ENCODE results near the gene PMPCA. TPM values are rescaled to one million over a fixed set of nuclear protein-coding genes. Genes with fewer than 3 reads are reported as not detected.

Gene PMPCA
- total RNA-seq, 2 experiments from 2014 or later, result 108 to 112 TPM

- DNase-seq, result no peak
- CTCF ChIA-PET, result no interaction called here
- Mint-ChIP-seq H3K36me3 (peaks cover 3% of the 10 kb centered on the region), H3K4me1 (ENCODE audit: low read depth) (peaks cover 23% of the 10 kb centered on the region), H3K27me3 (no peaks in the 10 kb centered on the region), H3K9me3 (no peaks in the 10 kb centered on the region), H3K4me3 (no peak overlapping the region), H3K27ac (no peak overlapping the region)
- intact Hi-C loops (cut with micrococcal nuclease), result loop anchor here (5.0 kb wide), 2 partner anchors 34 to 46 kb away; partner anchors contain the start of genes SEC16A and SNAPC4
- POLR2A ChIA-PET, result interaction anchor here (0.6 kb wide), 1 partner anchor 61 kb away, joined by 3 read pairs; no protein-coding TSS in a partner anchor
These were observed 25.7 kb downstream of the PMPCA start for GRCh38 chr9:136436055-136436634.

DNA sequence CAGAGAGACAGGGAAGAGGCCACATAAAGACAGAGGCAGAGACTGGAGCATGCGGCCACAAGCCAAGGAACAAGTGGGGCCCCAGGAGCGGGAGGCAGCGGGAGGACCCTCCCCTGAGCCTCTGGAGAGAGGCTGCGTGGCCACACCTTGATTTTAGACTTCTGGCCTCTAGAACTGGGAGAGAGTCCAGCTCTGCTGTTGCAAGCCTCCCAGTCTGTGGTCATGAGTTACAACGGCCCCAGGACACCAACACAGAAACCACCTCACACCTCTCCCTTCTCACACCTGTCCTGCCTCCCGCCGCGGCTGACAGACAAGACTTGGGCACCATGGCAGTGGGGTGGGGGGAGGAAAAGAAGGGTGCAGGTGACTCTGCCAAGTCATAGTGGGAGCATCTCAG lies 27.0 kb downstream of the PMPCA start:
- intact Hi-C loops (cut with micrococcal nuclease), result loop anchor here (5.0 kb wide), 2 partner anchors 35 to 45 kb away; partner anchors contain the start of genes SEC16A and SNAPC4
- H3K4me3 Mint-ChIP-seq, result peak overlapping the region; percentile 88
- H3K36me3 Mint-ChIP-seq, result peaks cover 7% of the 10 kb centered on the region
- ChIA-PET POLR2A (no interaction called here), CTCF (no interaction called here)
- peaks cover 23% of the 10 kb centered on the region for H3K4me1 Mint-ChIP-seq (ENCODE audit: low read depth)
- DNase-seq, result no peak
- peak overlapping the region; percentile 45 for H3K27ac Mint-ChIP-seq
- H3K9me3 Mint-ChIP-seq, result no peaks in the 10 kb centered on the region
- no peaks in the 10 kb centered on the region for H3K27me3 Mint-ChIP-seq

- H3K4me3 Mint-ChIP-seq, result peak overlapping the region; percentile 88
- intact Hi-C loops (cut with micrococcal nuclease), result loop anchor here (2.0 to 5.0 kb wide), 3 partner anchors 36 to 75 kb away; partner anchors contain the start of genes DNLZ, SEC16A and SNAPC4
- no peaks in the 10 kb centered on the region for H3K27me3 Mint-ChIP-seq
- peak; percentile 31 for DNase-seq
- H3K4me1 Mint-ChIP-seq (ENCODE audit: low read depth), result peaks cover 23% of the 10 kb centered on the region
- ChIA-PET CTCF (interaction anchor here (1.0 to 1.5 kb wide), 2 partner anchors 46 to 74 kb away, joined by 4 to 12 read pairs; partner anchors contain the start of gene DNLZ), POLR2A (interaction anchor here (0.8 to 1.3 kb wide), 5 partner anchors 15 to 208 kb away, joined by 3 to 4 read pairs (median 3); no protein-coding TSS in a partner anchor)
- no peaks in the 10 kb centered on the region for H3K9me3 Mint-ChIP-seq
- H3K27ac Mint-ChIP-seq, result peak overlapping the region; percentile 66
- H3K36me3 Mint-ChIP-seq, result peaks cover 11% of the 10 kb centered on the region
These were observed 27.5 kb downstream of the PMPCA start for GRCh38 chr9:136437839-136438547.

GRCh38 chr9:136438548-136439480 lies 28.4 kb downstream of the PMPCA start:
- Mint-ChIP-seq H3K9me3 (no peaks in the 10 kb centered on the region), H3K4me3 (peak overlapping the region; percentile 88), H3K36me3 (peaks cover 15% of the 10 kb centered on the region), H3K4me1 (ENCODE audit: low read depth) (peaks cover 23% of the 10 kb centered on the region), H3K27me3 (no peaks in the 10 kb centered on the region), H3K27ac (peak overlapping the region; percentile 66)
- ChIA-PET POLR2A (interaction anchor here (0.8 to 1.3 kb wide), 5 partner anchors 14 to 207 kb away, joined by 3 to 4 read pairs (median 3); no protein-coding TSS in a partner anchor), CTCF (interaction anchor here (1.0 to 1.5 kb wide), 2 partner anchors 45 to 75 kb away, joined by 4 to 12 read pairs; partner anchors contain the start of gene DNLZ)
- DNase-seq, result peak; percentile 74
- intact Hi-C loops (cut with micrococcal nuclease), result loop anchor here (1.0 to 5.0 kb wide), 4 partner anchors 28 to 76 kb away; partner anchors contain the start of genes DNLZ, SEC16A and SNAPC4

DNA sequence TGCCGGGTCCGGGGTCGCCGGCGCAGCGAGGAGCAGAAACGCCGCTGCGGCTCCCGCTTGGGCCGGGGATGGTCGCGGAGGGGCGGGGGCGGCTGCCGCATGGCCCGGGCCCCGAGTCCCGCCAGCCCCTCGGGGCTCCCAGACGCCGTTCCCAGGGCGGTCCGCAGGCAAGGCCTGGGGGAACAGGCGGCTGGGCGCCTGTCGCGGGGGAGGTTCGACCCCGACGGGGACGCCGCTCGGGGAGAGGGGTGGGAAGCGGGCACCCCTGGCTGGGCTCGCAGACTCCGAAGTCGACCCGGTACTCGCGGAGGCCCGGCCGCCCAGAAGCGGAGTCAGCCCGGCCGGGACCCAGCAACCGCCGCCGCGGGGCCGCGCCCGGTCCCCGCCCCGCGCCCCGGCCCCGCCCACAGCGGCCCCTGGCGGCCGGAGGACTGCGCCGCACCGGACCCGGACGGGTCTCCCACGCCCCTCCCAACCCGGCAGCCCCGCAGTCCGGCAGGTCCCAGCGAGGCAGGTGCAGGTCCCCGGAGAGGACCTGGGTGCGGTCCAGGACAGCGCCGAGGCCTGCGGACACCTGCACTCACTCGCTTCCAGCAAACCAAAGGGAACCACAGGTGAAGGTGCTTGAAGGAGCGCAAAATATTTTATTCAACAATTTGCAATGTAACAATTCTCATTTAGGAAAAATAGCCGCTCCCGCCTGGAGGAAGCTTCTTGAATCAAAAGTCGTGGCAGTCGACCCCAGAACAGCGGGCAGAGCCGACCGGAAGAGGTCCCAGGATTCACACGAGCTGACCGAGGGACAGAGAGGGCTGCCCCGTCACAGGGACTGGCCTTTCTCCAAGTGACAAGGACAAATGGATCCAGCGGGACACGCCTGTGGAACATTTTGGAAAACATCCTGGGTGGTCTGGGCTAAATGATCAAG lies 29.3 kb downstream of the PMPCA start, which contains the start of gene INPP5E:
Gene INPP5E (minus strand): TSS at position 365 of the 928 bp plus-strand sequence. CDS start 426 bp downstream, outside the sequence.
- Mint-ChIP-seq H3K27ac (peak within 1 kb of the TSS; percentile 23), H3K27me3 (no peaks in the 10 kb centered on the region), H3K36me3 (peaks cover 18% of the 10 kb centered on the region), H3K4me1 (ENCODE audit: low read depth) (peaks cover 23% of the 10 kb centered on the region), H3K4me3 (peak within 1 kb of the TSS; percentile 88), H3K9me3 (no peaks in the 10 kb centered on the region)
- CTCF ChIA-PET, result interaction anchor here (0.8 to 1.5 kb wide), 5 partner anchors 16 to 76 kb away, joined by 3 to 12 read pairs (median 3); partner anchors contain the start of gene DNLZ
- intact Hi-C loops (cut with micrococcal nuclease), result loop anchor here (1.0 to 5.0 kb wide), 4 partner anchors 28 to 77 kb away; partner anchors contain the start of genes DNLZ, SEC16A and SNAPC4
- POLR2A ChIA-PET, result interaction anchor here (1.0 to 1.3 kb wide), 2 partner anchors 13 to 28 kb away, joined by 3 read pairs; no protein-coding TSS in a partner anchor
- DNase-seq, result peak; percentile 84

DNA sequence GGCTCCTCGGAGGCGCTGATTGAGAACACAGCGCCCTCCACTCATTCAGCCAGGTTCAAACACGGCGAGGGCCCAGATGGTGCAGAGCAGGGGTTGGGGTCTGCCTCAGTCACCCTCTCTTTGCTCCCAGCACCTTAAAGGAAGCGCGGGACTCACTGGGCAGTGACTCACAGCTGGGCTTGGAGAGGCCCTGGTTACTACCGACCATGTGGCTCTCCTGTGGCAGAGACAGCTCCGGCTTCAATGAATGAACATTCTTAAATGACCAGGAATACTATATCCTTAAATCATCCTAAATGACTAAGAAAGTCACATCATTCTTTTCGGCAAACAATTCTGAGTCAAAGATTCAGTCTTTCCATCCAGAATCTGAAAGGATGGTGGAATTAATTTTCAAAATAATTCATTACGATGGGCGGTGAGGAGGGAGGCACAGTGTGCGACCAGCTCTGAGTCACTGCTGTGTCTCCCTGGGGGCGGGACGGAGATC lies 30.8 kb downstream of the PMPCA start:
- CTCF ChIA-PET, result interaction anchor here (1.5 kb wide), 1 partner anchor 40 kb away, joined by 3 read pairs; no protein-coding TSS in a partner anchor
- no peak overlapping the region for H3K27ac Mint-ChIP-seq
- POLR2A ChIA-PET, result no interaction called here
- H3K4me1 Mint-ChIP-seq (ENCODE audit: low read depth), result peaks cover 19% of the 10 kb centered on the region
- H3K27me3 Mint-ChIP-seq, result no peaks in the 10 kb centered on the region
- peaks cover 20% of the 10 kb centered on the region for H3K36me3 Mint-ChIP-seq
- no peak overlapping the region for H3K4me3 Mint-ChIP-seq
- DNase-seq, result no peak
- intact Hi-C loops (cut with micrococcal nuclease), result no loop called here
- H3K9me3 Mint-ChIP-seq, result no peaks in the 10 kb centered on the region

DNA sequence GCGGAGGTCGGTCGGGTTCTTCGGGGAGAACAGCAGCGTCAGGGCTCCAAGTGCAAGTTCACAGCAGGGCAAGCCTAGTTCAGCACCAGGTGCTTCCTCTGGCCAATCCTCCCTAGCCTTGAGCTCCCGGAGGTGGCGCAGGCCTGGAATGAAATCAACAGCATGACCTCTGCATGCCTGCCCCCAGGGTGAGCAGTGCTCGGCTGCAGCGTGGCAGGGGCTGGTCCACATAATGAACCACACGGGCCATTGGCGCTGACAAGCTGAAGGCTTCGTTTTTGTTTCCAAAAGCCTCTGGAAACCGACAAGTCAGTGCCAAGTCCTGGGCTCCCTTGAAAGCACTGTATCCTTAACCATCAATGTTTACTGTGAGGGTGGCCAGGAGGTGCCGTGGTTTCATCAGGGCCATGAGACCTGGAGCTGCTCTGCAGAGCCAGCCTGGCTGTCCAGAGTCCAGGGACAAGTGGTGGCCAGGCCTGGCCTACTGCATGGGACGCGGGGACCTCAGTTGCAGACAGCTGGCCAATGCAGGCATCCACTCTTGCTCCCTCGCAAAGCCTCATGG lies 31.3 kb downstream of the PMPCA start:
- ChIA-PET CTCF (interaction anchor here (1.5 kb wide), 1 partner anchor 41 kb away, joined by 3 read pairs; no protein-coding TSS in a partner anchor), POLR2A (no interaction called here)
- DNase-seq, result no peak
- Mint-ChIP-seq H3K27me3 (no peaks in the 10 kb centered on the region), H3K36me3 (peaks cover 23% of the 10 kb centered on the region), H3K4me1 (ENCODE audit: low read depth) (peaks cover 15% of the 10 kb centered on the region), H3K4me3 (no peak overlapping the region), H3K27ac (no peak overlapping the region), H3K9me3 (no peaks in the 10 kb centered on the region)
- intact Hi-C loops (cut with micrococcal nuclease), result no loop called here

- no peak for DNase-seq
- no peaks in the 10 kb centered on the region for H3K9me3 Mint-ChIP-seq
- H3K4me3 Mint-ChIP-seq, result no peak overlapping the region
- H3K36me3 Mint-ChIP-seq, result peaks cover 28% of the 10 kb centered on the region
- peaks cover 10% of the 10 kb centered on the region for H3K4me1 Mint-ChIP-seq (ENCODE audit: low read depth)
- H3K27me3 Mint-ChIP-seq, result no peaks in the 10 kb centered on the region
- CTCF ChIA-PET, result no interaction called here
- POLR2A ChIA-PET, result no interaction called here
- intact Hi-C loops (cut with micrococcal nuclease), result no loop called here
- H3K27ac Mint-ChIP-seq, result no peak overlapping the region
These were observed 31.8 kb downstream of the PMPCA start for GRCh38 chr9:136442265-136442664.

- Mint-ChIP-seq H3K36me3 (peaks cover 32% of the 10 kb centered on the region), H3K4me1 (ENCODE audit: low read depth) (peaks cover 3% of the 10 kb centered on the region), H3K27me3 (no peaks in the 10 kb centered on the region), H3K27ac (no peak overlapping the region), H3K9me3 (no peaks in the 10 kb centered on the region), H3K4me3 (no peak overlapping the region)
- POLR2A ChIA-PET, result no interaction called here
- no peak for DNase-seq
- CTCF ChIA-PET, result interaction anchor here (0.7 kb wide), 1 partner anchor 41 kb away, joined by 3 read pairs; no protein-coding TSS in a partner anchor
- intact Hi-C loops (cut with micrococcal nuclease), result no loop called here
These were observed 32.6 kb downstream of the PMPCA start for GRCh38 chr9:136443087-136443486.

DNA sequence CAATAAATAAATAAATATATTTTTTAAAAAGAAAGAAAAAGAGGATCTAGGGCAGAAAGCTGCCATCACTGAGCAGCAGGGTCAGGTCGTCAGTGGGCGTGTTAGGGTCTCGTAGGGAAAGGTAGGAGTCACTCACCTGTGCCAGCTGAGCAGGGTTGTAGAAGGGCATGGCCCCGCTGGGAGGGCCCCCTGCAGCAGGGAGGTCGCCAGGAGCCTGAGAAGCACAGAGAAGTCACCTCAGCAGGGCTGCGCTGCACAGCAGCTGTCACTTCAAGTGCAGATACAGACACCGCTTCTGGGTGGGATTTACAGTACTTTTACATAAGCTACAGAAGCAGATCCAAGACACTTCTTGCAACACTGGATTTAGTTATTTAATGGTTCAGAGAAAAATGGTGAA lies 33.2 kb downstream of the PMPCA start:
- intact Hi-C loops (cut with micrococcal nuclease), result no loop called here
- ChIA-PET POLR2A (interaction anchor here (0.8 kb wide), 1 partner anchor 32 kb away, joined by 3 read pairs; no protein-coding TSS in a partner anchor), CTCF (interaction anchor here (0.7 kb wide), 1 partner anchor 41 kb away, joined by 3 read pairs; no protein-coding TSS in a partner anchor)
- Mint-ChIP-seq H3K4me3 (no peak overlapping the region), H3K36me3 (peaks cover 34% of the 10 kb centered on the region), H3K27me3 (no peaks in the 10 kb centered on the region), H3K9me3 (no peaks in the 10 kb centered on the region), H3K4me1 (ENCODE audit: low read depth) (no peaks in the 10 kb centered on the region), H3K27ac (no peak overlapping the region)
- DNase-seq, result no peak

Measured in activated CD4-positive, alpha-beta memory T cell treated with anti-CD3 and anti-CD28 coated beads for 36 hours (primary cell).